CD4-positive, alpha-beta memory T cell (primary cell): Measurements from ENCODE around the gene PDE6B. TPM values are rescaled to one million over a fixed set of nuclear protein-coding genes. Genes with fewer than 3 reads are reported as not detected.

Experiments used
- CTCF ChIA-PET: fragments of 350-600 bp; sonication (Branson Sonifier 250); formaldehyde crosslinking; loops from one replicate; lab custom pipeline; 2021; ENCODE audit warnings: inconsistent platforms; ENCODE audit not compliant: partially characterized antibody; lab: Charles Lee
- POLR2A ChIA-PET: fragments of 350-600 bp; sonication (Branson Sonifier 250); formaldehyde crosslinking; loops from one replicate; lab custom pipeline; 2021; ENCODE audit not compliant: partially characterized antibody; lab: Charles Lee
- DNase-seq, 5 donors: peaks; one replicate each; pipeline versions ENCODE4 v3.0.0 to v3.0.0-alpha.2; 2020 to 2022; ENCODE audit warnings: mixed read lengths in 1 of 5
- H3K27ac ChIP-seq: one replicate; pipeline ENCODE4 v1.7.0; 2013; ENCODE audit warnings: low read depth, low read length
- H3K27me3 ChIP-seq: 2 replicates; pipeline ENCODE4 v1.7.0; 2013; ENCODE audit warnings: mild to moderate bottlenecking, low read length, moderate library complexity; ENCODE audit not compliant: insufficient read depth
- H3K36me3 ChIP-seq: 2 replicates; pipeline ENCODE4 v1.7.0; 2013; ENCODE audit warnings: mild to moderate bottlenecking, low read length, moderate library complexity; ENCODE audit not compliant: insufficient read depth
- H3K4me1 ChIP-seq: 2 replicates; pipeline ENCODE4 v1.7.0; 2013; ENCODE audit warnings: mild to moderate bottlenecking, low read length, moderate library complexity; ENCODE audit not compliant: insufficient read depth
- H3K4me3 ChIP-seq, 2 donors: one replicate each; pipeline ENCODE4 v1.7.0; 2013; ENCODE audit warnings: low read length in 2 of 2, mild to moderate bottlenecking in 1 of 2
- H3K9me3 ChIP-seq, 2 donors: one replicate each; pipeline ENCODE4 v1.7.0; 2013; ENCODE audit warnings: low read length in 2 of 2, control low read depth in 1 of 2; ENCODE audit not compliant: control insufficient read depth in 1 of 2
- H3K27ac Mint-ChIP-seq, 7 donors: one replicate each; pipeline ENCODE4 v1.8.0; 2020 to 2021; ENCODE audit warnings: mixed read lengths in 7 of 7, mild to moderate bottlenecking in 6 of 7, inconsistent platforms in 3 of 7, moderate library complexity in 3 of 7
- H3K27me3 Mint-ChIP-seq, 2 donors: one replicate each; pipeline ENCODE4 v1.8.0; 2020 to 2021; ENCODE audit warnings: mixed read lengths in 2 of 2
- H3K36me3 Mint-ChIP-seq, 2 donors: one replicate each; pipeline ENCODE4 v1.8.0; 2020 to 2021; ENCODE audit warnings: mixed read lengths in 2 of 2, inconsistent platforms in 1 of 2, mild to moderate bottlenecking in 1 of 2
- H3K4me1 Mint-ChIP-seq, 4 donors: one replicate each; pipeline ENCODE4 v1.8.0; 2020 to 2021; ENCODE audit warnings: mixed read lengths in 4 of 4, mild to moderate bottlenecking in 1 of 4
- H3K4me3 Mint-ChIP-seq, 8 donors: one replicate each; pipeline ENCODE4 v1.8.0; 2020 to 2021; ENCODE audit warnings: mixed read lengths in 8 of 8, mild to moderate bottlenecking in 7 of 8, moderate library complexity in 6 of 8, inconsistent platforms in 3 of 8
- H3K9me3 Mint-ChIP-seq, 8 donors: one replicate each; pipeline ENCODE4 v1.8.0; 2020 to 2021; ENCODE audit warnings: mixed read lengths in 8 of 8, mild to moderate bottlenecking in 5 of 8, inconsistent platforms in 3 of 8, moderate library complexity in 1 of 8
- intact Hi-C: fragments of 100-400 bp; cut with micrococcal nuclease; formaldehyde crosslinking; loops from one replicate; pipeline ENCODE4 v1.15.1; 2023
- polyA plus RNA-seq, 2 donors: library from polyadenylated mRNA; unstranded; fragments of 300-500 nt; fragmentation: Illumina TruSeq; gene quantifications; one replicate each; pipeline ENCODE4 v1.2.3, GENCODE V29; 2021
- total RNA-seq, 2 experiments: library from RNA; stranded (reverse); gene quantifications; one replicate each; pipeline ENCODE4 v1.2.3, GENCODE V29; 2021

PDE6B gene
- total and polyA plus RNA-seq, 4 experiments from 2014 or later = 15.3 to 17.6 (median 15.7) TPM

- H3K4me3 ChIP-seq = no peak overlapping the region
- Mint-ChIP-seq H3K27me3 (peaks cover 0 to 8% of the 10 kb centered on the region in 2 donors), H3K9me3 (peaks cover 0 to 2% (median 0%) of the 10 kb centered on the region in 8 donors), H3K27ac (peak overlapping the region in 1 of 7 donors; percentile 66), H3K4me3 (peak overlapping the region in 2 of 8 donors; percentile 10 to 43), H3K4me1 (peaks cover 0 to 19% (median 11%) of the 10 kb centered on the region in 4 donors), H3K36me3 (no peaks in the 10 kb centered on the region)
- POLR2A ChIA-PET = no interaction called here
- H3K36me3 ChIP-seq = no peaks in the 10 kb centered on the region
- peak in 1 of 5 donors; percentile 10 for DNase-seq
- H3K4me1 ChIP-seq = peaks cover 19% of the 10 kb centered on the region
- H3K9me3 ChIP-seq = no peaks in the 10 kb centered on the region
- CTCF ChIA-PET = no interaction called here
- H3K27ac ChIP-seq = no peak overlapping the region
- intact Hi-C loops = no loop called here
- H3K27me3 ChIP-seq = no peaks in the 10 kb centered on the region
Observed at GRCh38 chr4:684623-685327, 59.4 kb downstream of the PDE6B start.

GRCh38 chr4:685679-686412, 60.5 kb downstream of the PDE6B start:
- Histone ChIP-seq H3K4me3 (no peak overlapping the region), H3K36me3 (no peaks in the 10 kb centered on the region), H3K27ac (no peak overlapping the region), H3K27me3 (no peaks in the 10 kb centered on the region), H3K4me1 (peaks cover 10% of the 10 kb centered on the region), H3K9me3 (no peaks in the 10 kb centered on the region)
- DNase-seq = peak in 1 of 5 donors; percentile 28
- POLR2A ChIA-PET = no interaction called here
- peaks cover 0 to 2% (median 0%) of the 10 kb centered on the region in 8 donors for H3K9me3 Mint-ChIP-seq
- H3K4me3 Mint-ChIP-seq = peak overlapping the region in 1 of 8 donors; percentile 17
- H3K27ac Mint-ChIP-seq = peak overlapping the region in 1 of 7 donors; percentile 66
- H3K36me3 Mint-ChIP-seq = no peaks in the 10 kb centered on the region
- intact Hi-C loops = no loop called here
- peaks cover 0 to 11% (median 6%) of the 10 kb centered on the region in 4 donors for H3K4me1 Mint-ChIP-seq
- H3K27me3 Mint-ChIP-seq = peaks cover 0 to 14% of the 10 kb centered on the region in 2 donors
- CTCF ChIA-PET = no interaction called here

GRCh38 chr4:686413-687040, 61.2 kb downstream of the PDE6B start:
- CTCF ChIA-PET = no interaction called here
- Mint-ChIP-seq H3K4me1 (peaks cover 0 to 10% (median 5%) of the 10 kb centered on the region in 4 donors), H3K27me3 (peaks cover 0 to 14% of the 10 kb centered on the region in 2 donors), H3K27ac (no peak overlapping the region), H3K9me3 (peaks cover 0 to 2% (median 0%) of the 10 kb centered on the region in 8 donors), H3K36me3 (no peaks in the 10 kb centered on the region), H3K4me3 (no peak overlapping the region)
- no peaks in the 10 kb centered on the region for H3K36me3 ChIP-seq
- no peak overlapping the region for H3K4me3 ChIP-seq
- no peaks in the 10 kb centered on the region for H3K9me3 ChIP-seq
- POLR2A ChIA-PET = no interaction called here
- H3K4me1 ChIP-seq = peaks cover 6% of the 10 kb centered on the region
- H3K27me3 ChIP-seq = no peaks in the 10 kb centered on the region
- no peak overlapping the region for H3K27ac ChIP-seq
- intact Hi-C loops = no loop called here
- no peak for DNase-seq

GRCh38 chr4:687048-687970, 61.9 kb downstream of the PDE6B start:
- Histone ChIP-seq H3K27me3 (no peaks in the 10 kb centered on the region), H3K9me3 (no peaks in the 10 kb centered on the region), H3K4me3 (no peak overlapping the region), H3K36me3 (no peaks in the 10 kb centered on the region), H3K4me1 (peaks cover 6% of the 10 kb centered on the region), H3K27ac (no peak overlapping the region)
- POLR2A ChIA-PET = no interaction called here
- CTCF ChIA-PET = no interaction called here
- peaks cover 0 to 2% (median 0%) of the 10 kb centered on the region in 8 donors for H3K9me3 Mint-ChIP-seq
- no peaks in the 10 kb centered on the region for H3K36me3 Mint-ChIP-seq
- DNase-seq = no peak
- intact Hi-C loops = no loop called here
- peaks cover 0 to 15% of the 10 kb centered on the region in 2 donors for H3K27me3 Mint-ChIP-seq
- H3K4me3 Mint-ChIP-seq = no peak overlapping the region
- H3K4me1 Mint-ChIP-seq = peaks cover 0 to 10% (median 5%) of the 10 kb centered on the region in 4 donors
- H3K27ac Mint-ChIP-seq = peak overlapping the region in 1 of 7 donors; percentile 18

GRCh38 chr4:687971-688853, 62.8 kb downstream of the PDE6B start:
- DNase-seq = no peak
- Mint-ChIP-seq H3K4me3 (no peak overlapping the region), H3K36me3 (no peaks in the 10 kb centered on the region), H3K27ac (no peak overlapping the region), H3K27me3 (peaks cover 0 to 15% of the 10 kb centered on the region in 2 donors), H3K9me3 (peaks cover 0 to 2% (median 0%) of the 10 kb centered on the region in 8 donors), H3K4me1 (peaks cover 0 to 6% (median 5%) of the 10 kb centered on the region in 4 donors)
- ChIA-PET CTCF (no interaction called here), POLR2A (no interaction called here)
- Histone ChIP-seq H3K9me3 (no peaks in the 10 kb centered on the region), H3K36me3 (no peaks in the 10 kb centered on the region), H3K27me3 (no peaks in the 10 kb centered on the region), H3K27ac (no peak overlapping the region), H3K4me3 (no peak overlapping the region), H3K4me1 (peaks cover 6% of the 10 kb centered on the region)
- intact Hi-C loops = no loop called here
